MG63 (cell line): ENCODE results near the gene PACS2. TPM values are rescaled to one million over a fixed set of nuclear protein-coding genes. Genes with fewer than 3 reads are reported as not detected.
A peak's percentile ranks its signal among the peaks of the same experiment; 100 is the strongest.
"Not testable (repeated sequence)": the region's sequence is repeated elsewhere in the genome, so short reads cannot be mapped to it uniquely, and the experiment has no call there.

Source experiments
- DNase-seq: peaks from one replicate; pipeline ENCODE4 v3.0.0-alpha.2; 2020
- H3K27me3 ChIP-seq: fragments of 250-450 bp; sonication (Bioruptor Pico); 2 replicates; pipeline ENCODE4 v1.5.1; 2020; ENCODE audit warnings: mild to moderate bottlenecking, moderate library complexity
- H3K36me3 ChIP-seq: fragments of 250-450 bp; sonication (Bioruptor Pico); 2 replicates; pipeline ENCODE4 v1.5.1; 2020; ENCODE audit warnings: mild to moderate bottlenecking, moderate library complexity
- H3K4me3 ChIP-seq: fragments of 250-450 bp; sonication (Bioruptor Pico); 2 replicates; pipeline ENCODE4 v1.5.1; 2020; ENCODE audit warnings: mild to moderate bottlenecking, moderate library complexity
- H3K9me3 ChIP-seq: fragments of 250-450 bp; sonication (Bioruptor Pico); 2 replicates; pipeline ENCODE4 v1.5.1; 2020; ENCODE audit warnings: mild to moderate bottlenecking, moderate library complexity
- total RNA-seq: library from RNA; depleted of rRNA; stranded (reverse); fragments of >200 nt; shearing (Covaris generic); gene quantifications from 2 replicates; pipeline ENCODE4 v1.2.3, GENCODE V29; 2014; ENCODE audit warnings: low replicate concordance

Gene PACS2
- total RNA-seq, 1 experiment from 2014 or later: 18.6 TPM

DNA sequence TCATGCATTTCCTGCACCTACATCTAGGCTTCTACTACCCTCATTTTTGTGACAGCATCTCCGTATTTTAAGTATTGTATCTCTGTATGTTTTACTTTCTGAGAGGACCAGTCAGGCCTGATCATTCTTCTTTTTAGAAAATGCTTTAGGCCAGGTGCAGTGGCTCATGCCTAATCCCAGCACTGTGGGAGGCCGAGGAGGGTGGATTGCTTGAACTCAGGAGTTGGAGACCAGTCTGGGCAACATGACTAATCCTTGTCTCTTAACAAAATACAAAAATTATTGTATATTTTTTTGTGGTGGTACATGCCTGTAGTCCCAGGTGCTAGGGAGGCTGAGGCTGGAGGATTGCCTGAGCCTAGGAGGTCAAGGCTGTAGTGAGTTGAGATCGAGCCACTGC, 36.9 kb downstream of the PACS2 start:
- no peak for DNase-seq
- no peaks in the 10 kb centered on the region for H3K36me3 ChIP-seq
- no peaks in the 10 kb centered on the region for H3K9me3 ChIP-seq
- H3K4me3 ChIP-seq: no peak overlapping the region
- no peaks in the 10 kb centered on the region for H3K27me3 ChIP-seq

DNA sequence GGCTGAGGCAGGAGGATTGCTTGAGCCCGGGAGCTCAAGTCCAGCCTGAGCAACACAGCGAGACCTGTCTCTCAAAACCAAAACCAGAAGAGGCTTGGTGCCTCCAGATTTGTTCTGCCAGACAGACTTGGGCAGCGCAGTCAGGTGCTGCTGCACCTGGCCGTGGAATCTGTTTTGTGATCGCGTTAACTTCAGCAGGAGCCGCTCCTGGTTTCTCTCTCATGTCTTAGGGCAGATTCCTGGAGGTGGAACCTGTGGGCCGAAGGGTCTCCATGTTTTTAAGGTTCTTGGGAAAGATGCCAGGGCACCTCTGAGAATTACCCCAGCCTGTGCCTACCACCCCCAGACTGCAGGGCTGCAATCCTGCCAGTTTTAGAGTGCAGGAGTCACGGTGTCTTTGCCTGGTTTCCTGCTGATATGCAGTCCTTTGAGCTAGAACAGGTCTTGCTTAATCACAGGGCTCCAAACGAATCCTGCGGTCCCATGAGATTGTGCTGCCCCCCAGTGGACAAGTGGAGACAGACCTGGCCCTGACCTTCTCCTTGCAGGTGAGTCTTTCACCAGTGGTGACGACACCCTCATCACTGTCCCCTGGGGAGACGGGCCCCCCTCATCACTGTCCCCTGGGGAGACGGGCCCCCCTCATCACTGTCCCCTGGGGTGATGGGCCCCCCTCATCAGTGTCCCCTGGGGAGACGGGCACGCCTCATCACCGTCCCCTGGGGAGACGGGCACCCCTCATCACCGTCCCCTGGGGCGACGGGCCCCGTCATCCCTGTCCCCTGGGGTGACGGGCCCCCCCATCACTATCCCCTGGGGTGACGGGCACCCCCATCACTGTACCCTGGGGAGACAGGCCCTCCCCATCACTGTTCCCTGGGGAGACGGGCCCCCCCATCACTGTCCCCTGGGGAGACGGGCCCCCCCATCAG, 37.6 kb downstream of the PACS2 start:
- H3K9me3 ChIP-seq: no peaks in the 10 kb centered on the region
- peak; percentile 49 for DNase-seq
- H3K27me3 ChIP-seq: no peaks in the 10 kb centered on the region
- no peaks in the 10 kb centered on the region for H3K36me3 ChIP-seq
- no peak overlapping the region for H3K4me3 ChIP-seq

DNA sequence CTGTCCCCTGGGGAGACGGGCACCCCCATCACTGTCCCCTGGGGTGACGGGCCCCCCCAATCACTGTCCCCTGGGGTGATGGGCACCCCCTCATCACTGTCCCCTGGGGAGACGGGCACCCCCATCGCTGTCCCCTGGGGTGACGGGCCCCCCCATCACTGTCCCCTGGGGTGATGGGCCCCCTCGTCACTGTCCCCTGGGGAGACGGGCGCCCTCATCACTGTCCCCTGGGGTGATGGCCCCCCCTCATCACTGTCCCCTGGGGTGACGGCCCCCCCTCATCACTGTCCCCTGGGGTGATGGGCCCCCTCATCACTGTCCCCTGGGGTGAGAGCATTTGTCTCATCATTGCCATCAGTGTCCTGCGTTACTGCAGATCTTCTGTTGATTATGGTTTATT, 38.6 kb downstream of the PACS2 start:
- no peak for DNase-seq

DNA sequence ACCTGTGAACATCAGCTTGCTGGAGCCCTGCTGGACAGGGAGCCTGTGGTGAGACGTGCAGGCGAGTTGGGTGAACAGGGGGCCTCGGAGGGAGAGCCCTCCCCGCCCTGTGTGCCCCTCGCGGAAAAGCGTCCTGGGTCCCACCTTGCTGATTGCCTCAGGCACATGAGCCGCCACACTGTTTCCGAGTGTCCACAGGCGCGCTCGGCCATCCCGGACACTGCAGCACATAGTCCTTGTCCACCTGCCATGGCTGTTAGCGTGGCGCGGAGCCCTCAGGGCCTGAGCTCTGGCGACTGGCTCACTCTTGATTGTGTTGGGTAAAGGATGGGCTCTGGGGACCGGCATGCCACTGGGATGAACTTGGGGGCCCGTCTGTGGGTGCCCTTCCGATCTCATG, 40.0 kb downstream of the PACS2 start:
- Histone ChIP-seq H3K4me3 (no peak overlapping the region), H3K9me3 (no peaks in the 10 kb centered on the region), H3K27me3 (no peaks in the 10 kb centered on the region), H3K36me3 (no peaks in the 10 kb centered on the region)
- DNase-seq: no peak

More for the DNA sequence above, 38.6 kb downstream of the PACS2 start:
- Histone ChIP-seq H3K9me3 (no peaks in the 10 kb centered on the region), H3K27me3 (no peaks in the 10 kb centered on the region), H3K36me3 (no peaks in the 10 kb centered on the region), H3K4me3 (no peak overlapping the region)

DNA sequence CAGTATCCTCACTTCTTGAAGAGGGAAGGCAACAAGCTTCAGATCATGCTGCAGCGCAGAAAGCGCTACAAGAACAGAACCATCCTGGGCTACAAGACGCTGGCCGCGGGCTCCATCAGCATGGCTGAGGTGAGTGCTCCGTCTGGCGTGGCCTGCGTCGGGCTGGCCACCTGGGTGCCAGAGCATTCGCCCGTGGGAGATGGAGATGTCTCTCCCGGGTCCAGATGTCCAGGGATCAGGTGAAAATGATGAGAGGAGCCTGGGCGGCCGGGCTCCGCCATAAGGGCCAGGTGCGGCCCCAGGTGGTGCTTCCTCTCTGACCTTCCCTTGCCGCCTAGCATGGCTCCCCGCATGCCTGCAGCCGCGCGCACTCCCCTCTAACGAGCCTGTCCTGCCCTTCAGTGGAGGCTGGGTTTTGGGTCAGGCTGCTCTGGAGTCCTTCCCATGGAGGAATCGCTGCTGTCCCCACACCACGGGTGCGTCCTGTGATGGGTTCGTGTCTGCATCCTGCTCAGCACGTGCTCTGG, 40.6 kb downstream of the PACS2 start:
- H3K36me3 ChIP-seq: no peaks in the 10 kb centered on the region
- H3K9me3 ChIP-seq: no peaks in the 10 kb centered on the region
- H3K4me3 ChIP-seq: no peak overlapping the region
- H3K27me3 ChIP-seq: no peaks in the 10 kb centered on the region
- no peak for DNase-seq

DNA sequence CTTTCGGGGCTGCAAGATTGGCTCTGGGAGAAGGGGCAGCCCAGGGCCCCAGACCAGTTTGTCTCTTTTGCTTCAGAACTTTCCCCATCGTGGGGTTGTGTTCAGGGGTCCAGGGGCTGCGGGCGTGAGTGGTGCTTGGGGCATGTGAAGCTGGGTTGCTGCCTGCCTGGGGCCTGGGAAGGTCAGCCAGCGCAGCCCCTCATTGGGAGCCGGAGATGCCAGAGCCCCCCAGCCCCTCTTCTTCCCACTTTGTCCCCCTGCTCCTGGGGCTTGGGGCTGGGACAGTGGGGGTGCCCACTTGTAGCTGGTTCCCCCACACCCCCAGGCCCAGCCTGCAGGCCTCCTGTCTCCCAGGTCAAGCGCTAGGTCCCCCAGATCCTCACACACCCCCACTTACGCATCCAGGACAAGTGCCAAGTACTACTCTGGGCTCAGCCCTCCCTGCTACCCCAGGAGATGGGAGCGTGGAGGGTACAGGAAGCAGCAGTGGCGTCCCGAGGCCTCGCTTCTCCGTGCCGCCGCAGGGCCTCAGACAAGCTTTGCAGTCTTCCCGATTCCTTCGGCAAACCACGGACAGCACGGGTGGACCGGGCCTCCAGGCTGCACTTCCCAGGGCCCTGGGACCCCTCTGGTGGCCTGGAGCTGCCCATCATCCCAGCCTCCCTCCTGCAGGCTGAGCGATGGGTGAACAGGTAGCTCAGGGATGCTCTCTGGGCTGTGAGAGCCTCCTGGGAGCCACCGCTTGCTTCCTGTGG, 41.5 kb downstream of the PACS2 start:
- Histone ChIP-seq H3K36me3 (no peaks in the 10 kb centered on the region), H3K27me3 (no peaks in the 10 kb centered on the region), H3K9me3 (no peaks in the 10 kb centered on the region), H3K4me3 (no peak overlapping the region)
- DNase-seq: no peak

DNA sequence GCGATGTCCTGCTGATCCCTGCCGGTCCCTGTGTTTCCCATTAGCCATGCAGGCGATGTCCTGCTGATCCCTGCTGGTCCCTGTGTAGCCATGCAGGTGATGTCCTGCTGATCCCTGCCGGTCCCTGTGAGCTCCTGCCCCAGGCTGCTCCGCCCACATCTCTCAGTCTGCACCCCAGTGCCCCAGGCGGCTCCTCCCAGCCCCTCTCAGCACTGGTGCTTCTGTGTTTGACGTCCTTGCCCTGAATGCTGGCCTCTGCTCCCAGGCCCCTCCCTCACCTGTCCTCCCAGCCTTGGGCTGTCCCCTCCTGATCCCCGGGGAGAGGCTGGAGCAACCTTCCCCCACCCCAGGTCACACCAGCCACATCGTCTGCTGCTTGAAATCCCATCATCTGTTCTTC, 42.4 kb downstream of the PACS2 start:
- Histone ChIP-seq H3K27me3 (no peaks in the 10 kb centered on the region), H3K9me3 (no peaks in the 10 kb centered on the region), H3K4me3 (no peak overlapping the region), H3K36me3 (no peaks in the 10 kb centered on the region)
- no peak for DNase-seq

DNA sequence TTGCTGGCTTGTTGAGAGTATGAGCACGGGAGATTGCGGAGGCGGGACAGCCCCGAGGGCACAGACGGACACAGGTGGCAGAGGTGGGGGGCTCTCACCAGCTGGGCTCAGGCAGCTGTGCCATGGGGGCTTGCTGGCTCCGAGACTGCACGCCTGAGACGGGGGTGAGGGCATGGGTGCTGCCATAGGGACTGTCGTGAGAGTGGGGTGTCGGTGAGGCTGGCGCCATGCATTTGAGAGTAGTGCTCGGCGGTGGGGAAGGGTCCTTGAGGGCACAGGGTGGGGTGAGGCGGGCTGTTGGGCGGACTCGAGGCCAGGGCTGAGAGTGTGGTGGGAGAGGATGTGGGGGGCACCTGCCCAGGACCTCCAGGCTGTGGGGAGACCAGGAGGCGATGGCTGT, 43.1 kb downstream of the PACS2 start:
- Histone ChIP-seq H3K27me3 (no peaks in the 10 kb centered on the region), H3K4me3 (no peak overlapping the region), H3K9me3 (no peaks in the 10 kb centered on the region), H3K36me3 (no peaks in the 10 kb centered on the region)
- DNase-seq: no peak

DNA sequence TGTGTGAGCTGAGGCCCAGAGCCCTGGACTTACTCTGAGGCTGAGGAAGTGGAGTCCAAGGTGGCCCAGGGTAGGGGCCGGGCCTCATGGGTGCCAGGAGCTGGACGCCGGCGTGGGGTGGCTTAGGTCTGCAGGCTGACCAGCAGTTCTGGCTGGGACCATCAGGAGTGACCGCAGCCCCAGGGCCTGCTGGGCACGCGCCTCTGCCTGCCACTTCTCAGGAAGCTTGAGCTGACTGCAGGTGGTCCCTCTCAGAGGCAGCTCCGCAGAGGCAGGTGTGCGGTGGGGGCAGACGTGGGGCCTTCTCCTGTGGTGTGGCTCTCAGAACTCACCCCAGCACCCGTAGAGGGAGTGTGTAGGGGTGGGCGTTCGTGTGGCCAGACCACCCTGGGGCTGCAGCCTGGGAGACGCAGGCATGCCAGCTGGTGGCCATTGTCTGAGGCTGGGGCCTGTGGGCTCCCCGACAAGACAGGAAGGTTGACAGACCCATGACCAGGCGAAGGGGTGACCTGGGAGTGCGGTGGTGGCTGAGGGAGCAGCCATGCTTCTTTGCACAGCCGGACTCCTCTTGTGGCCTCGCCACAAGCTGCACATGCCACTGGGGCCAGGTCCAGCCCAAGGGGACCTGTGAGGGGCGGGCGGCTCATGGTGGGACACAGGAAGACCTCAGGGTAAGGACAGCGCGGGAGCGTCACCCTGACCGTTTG, 43.7 kb downstream of the PACS2 start:
- H3K9me3 ChIP-seq: no peaks in the 10 kb centered on the region
- no peaks in the 10 kb centered on the region for H3K27me3 ChIP-seq
- H3K36me3 ChIP-seq: no peaks in the 10 kb centered on the region
- no peak overlapping the region for H3K4me3 ChIP-seq
- no peak for DNase-seq

DNA sequence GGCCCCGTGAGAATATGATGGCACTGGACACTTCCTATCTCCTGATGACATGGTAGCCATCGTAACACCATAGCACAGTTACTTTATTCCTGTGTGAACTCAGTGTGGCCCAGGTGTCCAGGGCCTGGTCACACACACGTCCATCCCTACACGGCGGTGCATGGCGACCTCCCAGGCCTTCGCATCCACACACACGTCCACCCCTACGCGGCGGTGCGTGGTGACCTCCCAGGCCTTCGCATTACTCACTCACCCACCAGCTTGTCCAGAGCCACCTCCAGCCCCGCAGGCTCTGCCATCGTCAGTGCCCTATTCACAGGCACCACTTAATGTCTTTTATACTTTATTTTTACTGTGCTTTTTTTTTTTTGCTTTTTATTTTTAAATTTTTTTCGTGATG, 44.4 kb downstream of the PACS2 start:
- DNase-seq: no peak
- Histone ChIP-seq H3K9me3 (no peaks in the 10 kb centered on the region), H3K4me3 (no peak overlapping the region), H3K36me3 (no peaks in the 10 kb centered on the region), H3K27me3 (no peaks in the 10 kb centered on the region)

DNA sequence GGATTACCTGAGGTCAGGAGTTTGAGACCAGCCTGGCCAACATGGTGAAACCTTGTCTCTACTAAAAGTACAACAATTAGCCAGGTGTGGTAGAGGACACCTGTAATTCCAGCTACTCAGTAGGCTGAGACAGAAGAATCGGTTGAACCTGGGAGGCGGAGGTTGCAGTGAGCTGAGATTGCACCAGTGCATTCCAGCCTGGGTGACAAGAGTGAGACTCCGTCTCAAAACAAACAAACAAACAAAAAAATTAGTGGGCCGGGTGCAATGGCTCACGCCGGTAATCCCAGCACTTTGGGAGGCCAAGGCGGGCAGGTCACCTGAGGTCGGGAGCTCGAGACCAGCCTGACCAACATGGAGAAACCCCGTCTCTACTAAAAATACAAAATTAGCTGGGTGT, 46.9 kb downstream of the PACS2 start:
- not testable (repeated sequence) for H3K4me3 ChIP-seq, H3K9me3 ChIP-seq, DNase-seq, H3K36me3 ChIP-seq, H3K27me3 ChIP-seq

DNA sequence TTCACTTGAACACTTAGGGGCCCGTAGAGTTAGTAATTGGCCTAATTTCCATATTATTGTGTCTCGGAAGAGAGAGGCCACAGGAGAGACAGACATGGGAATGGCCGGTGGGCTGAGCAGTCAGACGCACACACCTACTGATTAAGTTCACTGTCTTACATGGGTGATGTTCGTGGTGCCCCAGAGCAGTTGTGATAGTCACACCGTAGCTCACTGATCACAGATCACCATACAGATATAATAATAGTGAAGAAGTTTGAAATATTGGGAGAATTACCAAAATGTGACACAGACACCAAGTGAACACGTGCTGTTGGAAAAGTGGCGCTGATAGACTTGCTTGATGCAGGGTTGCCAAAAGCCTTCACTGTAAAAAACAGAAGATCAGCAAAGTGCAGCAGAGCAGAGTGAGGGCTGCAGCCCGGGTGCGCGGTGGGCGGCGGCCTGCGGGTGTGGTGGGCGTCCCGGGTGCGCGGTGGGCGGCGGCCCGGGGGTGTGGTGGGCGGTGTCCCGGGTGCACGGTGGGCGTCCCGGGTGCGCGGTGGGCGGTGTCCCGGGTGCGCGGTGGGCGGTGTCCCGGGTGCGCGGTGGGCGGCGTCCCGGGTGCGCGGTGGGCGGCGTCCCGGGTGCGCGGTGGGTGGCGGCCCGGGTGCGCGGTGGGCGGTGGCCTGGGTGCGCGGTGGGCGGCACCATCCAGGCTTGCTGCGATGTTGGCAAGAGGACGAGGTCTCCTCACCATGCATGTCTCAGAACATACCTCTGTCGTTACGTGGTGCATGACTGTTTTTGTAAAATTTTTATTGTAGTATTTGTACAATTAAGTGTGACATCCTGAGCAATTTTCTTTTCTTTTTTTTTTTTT, 49.5 kb downstream of the PACS2 start:
- no peak overlapping the region for H3K4me3 ChIP-seq
- H3K27me3 ChIP-seq: no peaks in the 10 kb centered on the region
- DNase-seq: peak; percentile 56
- no peaks in the 10 kb centered on the region for H3K9me3 ChIP-seq
- no peaks in the 10 kb centered on the region for H3K36me3 ChIP-seq

DNA sequence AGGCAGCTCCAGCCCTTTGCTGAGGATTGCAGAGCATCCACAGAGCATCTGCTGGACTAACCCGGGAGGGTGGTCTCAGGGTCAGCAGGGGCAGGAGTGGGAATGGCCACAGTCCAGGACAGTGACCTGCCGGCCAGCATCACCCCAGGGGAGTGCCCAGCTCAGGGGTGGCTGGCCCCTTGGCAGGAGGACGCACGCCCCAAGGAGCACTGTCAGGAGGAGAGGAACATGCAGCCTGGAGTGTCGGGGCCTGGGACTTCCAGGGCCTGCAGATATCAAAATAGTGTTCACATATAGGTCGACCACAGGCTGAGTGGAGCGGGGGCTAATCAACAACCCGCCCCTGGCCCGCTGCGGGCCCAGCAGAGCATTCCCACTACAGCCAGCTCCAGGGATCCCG, 50.6 kb downstream of the PACS2 start:
- no peaks in the 10 kb centered on the region for H3K36me3 ChIP-seq
- no peaks in the 10 kb centered on the region for H3K27me3 ChIP-seq
- H3K4me3 ChIP-seq: no peak overlapping the region
- H3K9me3 ChIP-seq: no peaks in the 10 kb centered on the region
- DNase-seq: no peak

DNA sequence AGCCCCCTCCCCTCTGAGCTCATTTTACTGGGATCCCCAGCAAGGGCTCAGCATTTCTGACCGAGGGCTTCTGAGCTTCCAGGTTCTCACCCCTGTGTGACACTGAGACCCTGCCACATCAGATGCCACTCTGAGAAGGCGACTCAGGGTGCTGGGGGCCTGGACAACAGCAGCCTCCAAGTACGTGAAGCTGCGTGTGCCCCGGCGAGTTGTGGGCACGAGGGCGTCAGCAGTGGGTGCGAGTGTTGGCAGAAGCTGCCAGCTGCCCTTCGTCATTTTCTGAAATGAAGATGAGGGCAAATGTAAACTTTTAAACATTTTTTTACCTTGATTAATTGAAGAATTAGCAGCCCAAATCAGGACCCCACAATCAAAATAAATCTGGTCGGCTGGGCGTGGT, 51.1 kb downstream of the PACS2 start:
- DNase-seq: no peak
- no peaks in the 10 kb centered on the region for H3K9me3 ChIP-seq
- no peaks in the 10 kb centered on the region for H3K36me3 ChIP-seq

DNA sequence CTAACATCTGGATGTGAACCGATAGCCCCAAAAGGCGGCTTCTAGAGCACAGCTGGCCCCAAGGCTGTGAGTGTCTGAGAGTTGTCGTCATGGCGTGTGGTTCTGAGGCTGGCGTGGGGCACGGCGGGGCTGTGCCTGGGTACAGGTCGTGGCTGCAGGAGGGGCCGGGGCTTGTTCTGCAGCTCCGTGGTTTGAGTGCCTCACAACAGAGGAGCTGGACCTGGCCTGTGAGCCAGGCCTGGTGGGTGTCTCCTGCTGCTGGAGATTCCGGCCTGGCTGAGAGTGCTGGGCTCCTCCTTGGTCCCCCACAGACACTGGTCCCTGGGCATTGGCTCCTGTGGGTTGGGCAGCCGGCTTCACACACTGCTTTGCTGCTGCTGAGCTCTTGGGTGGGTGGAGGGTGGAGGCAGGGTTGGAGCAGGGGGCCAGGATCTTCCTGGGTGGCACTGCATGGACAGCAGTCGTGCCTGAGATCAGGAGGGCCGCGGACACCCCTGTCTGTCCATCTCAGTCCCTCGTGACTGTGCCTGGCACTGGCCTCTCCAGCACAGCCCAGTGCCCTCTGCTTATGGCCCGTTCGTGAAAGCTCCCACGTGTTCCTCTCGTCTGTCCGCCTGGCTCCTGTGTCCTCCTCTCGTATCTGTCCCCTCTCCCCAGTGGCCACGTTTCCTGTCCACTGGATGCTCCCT, 52.0 kb downstream of the PACS2 start:
- H3K36me3 ChIP-seq: no peaks in the 10 kb centered on the region
- H3K4me3 ChIP-seq: no peak overlapping the region
- no peaks in the 10 kb centered on the region for H3K27me3 ChIP-seq
- no peak for DNase-seq
- no peaks in the 10 kb centered on the region for H3K9me3 ChIP-seq

More for the DNA sequence above, 51.1 kb downstream of the PACS2 start:
- no peaks in the 10 kb centered on the region for H3K27me3 ChIP-seq
- H3K4me3 ChIP-seq: no peak overlapping the region
